GM18511 (cell line): Measurements from ENCODE around the gene NEAT1.
"Not testable (repeated sequence)": the region's sequence is repeated elsewhere in the genome, so short reads cannot be mapped to it uniquely, and the experiment has no call there.

Experiments used
- ATAC-seq: cut with Tn5 transposase; IDR thresholded peaks from one replicate; pipeline ENCODE4 v1.9.1; 2021; ENCODE audit warnings: mild to moderate bottlenecking, moderate library complexity; ENCODE audit not compliant: unreplicated experiment

Gene NEAT1

GRCh38 chr11:65404638-65405339, 17.8 kb upstream of the NEAT1 start:
- ATAC-seq: no peak

GRCh38 chr11:65410936-65411680, 11.5 kb upstream of the NEAT1 start:
- ATAC-seq: no peak

GRCh38 chr11:65411681-65412070, 10.9 kb upstream of the NEAT1 start:
- ATAC-seq: no peak

GRCh38 chr11:65412271-65413076, 10.1 kb upstream of the NEAT1 start:
- ATAC-seq: no peak

- ATAC-seq: not testable (repeated sequence)
Observed at GRCh38 chr11:65413077-65413664, 9.4 kb upstream of the NEAT1 start.

GRCh38 chr11:65414776-65415498, 7.7 kb upstream of the NEAT1 start:
- no peak for ATAC-seq

- ATAC-seq: no peak
Observed at GRCh38 chr11:65415499-65416340, 6.9 kb upstream of the NEAT1 start.

- ATAC-seq: peak; percentile 42
Observed at GRCh38 chr11:65416341-65416824, 6.2 kb upstream of the NEAT1 start.

GRCh38 chr11:65416841-65417701, 5.5 kb upstream of the NEAT1 start:
- ATAC-seq: no peak

GRCh38 chr11:65417702-65418430, 4.7 kb upstream of the NEAT1 start:
- ATAC-seq: no peak

GRCh38 chr11:65418431-65418680, 4.2 kb upstream of the NEAT1 start:
- ATAC-seq: no peak

GRCh38 chr11:65418681-65419459, 3.7 kb upstream of the NEAT1 start:
- ATAC-seq: peak; percentile 47

GRCh38 chr11:65419460-65419771, 3.2 kb upstream of the NEAT1 start:
- no peak for ATAC-seq

- no peak for ATAC-seq
Observed at GRCh38 chr11:65419772-65420481, 2.7 kb upstream of the NEAT1 start.

GRCh38 chr11:65420506-65420905, 2.1 kb upstream of the NEAT1 start:
- no peak for ATAC-seq

- no peak for ATAC-seq
Observed at GRCh38 chr11:65420979-65421793, 1.4 kb upstream of the NEAT1 start.
